ENCODE data around the gene EPX. TPM values are rescaled to one million over a fixed set of nuclear protein-coding genes. Genes with fewer than 3 reads are reported as not detected.

Gene EPX
- polyA plus RNA-seq, 1 experiment, result not detected

DNA sequence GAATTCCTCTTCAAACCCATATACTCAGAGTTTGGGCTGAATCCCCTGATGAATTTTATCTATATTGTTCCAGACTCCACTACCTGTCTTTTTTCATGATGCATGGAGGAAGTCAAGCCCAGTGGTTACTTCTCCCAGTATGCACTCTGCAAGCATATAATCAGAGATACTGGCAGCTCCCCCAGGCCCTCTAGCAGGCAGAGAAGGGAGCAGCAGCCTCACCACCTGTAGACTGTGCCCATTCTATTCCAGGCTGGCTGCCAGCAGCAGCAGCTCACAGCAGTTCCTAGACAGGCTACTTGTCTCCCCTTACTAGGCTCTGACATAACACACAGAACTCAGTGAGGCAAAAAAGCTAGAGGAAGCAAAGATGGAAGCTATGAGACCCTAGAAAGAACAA is 23.2 kb downstream of the EPX start:
- H3K4me3 ChIP-seq (ENCODE audit: low read depth, low read length), result no peak overlapping the region
- POLR2A ChIA-PET, result no interaction called here
- TF ChIP-seq, protein P1, sequence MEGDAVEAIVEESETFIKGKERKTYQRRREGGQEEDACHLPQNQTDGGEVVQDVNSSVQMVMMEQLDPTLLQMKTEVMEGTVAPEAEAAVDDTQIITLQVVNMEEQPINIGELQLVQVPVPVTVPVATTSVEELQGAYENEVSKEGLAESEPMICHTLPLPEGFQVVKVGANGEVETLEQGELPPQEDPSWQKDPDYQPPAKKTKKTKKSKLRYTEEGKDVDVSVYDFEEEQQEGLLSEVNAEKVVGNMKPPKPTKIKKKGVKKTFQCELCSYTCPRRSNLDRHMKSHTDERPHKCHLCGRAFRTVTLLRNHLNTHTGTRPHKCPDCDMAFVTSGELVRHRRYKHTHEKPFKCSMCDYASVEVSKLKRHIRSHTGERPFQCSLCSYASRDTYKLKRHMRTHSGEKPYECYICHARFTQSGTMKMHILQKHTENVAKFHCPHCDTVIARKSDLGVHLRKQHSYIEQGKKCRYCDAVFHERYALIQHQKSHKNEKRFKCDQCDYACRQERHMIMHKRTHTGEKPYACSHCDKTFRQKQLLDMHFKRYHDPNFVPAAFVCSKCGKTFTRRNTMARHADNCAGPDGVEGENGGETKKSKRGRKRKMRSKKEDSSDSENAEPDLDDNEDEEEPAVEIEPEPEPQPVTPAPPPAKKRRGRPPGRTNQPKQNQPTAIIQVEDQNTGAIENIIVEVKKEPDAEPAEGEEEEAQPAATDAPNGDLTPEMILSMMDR (IDR thresholded peaks at IDR 0.05; ENCODE audit: insufficient read depth, low read depth, low read length), result no peak

DNA sequence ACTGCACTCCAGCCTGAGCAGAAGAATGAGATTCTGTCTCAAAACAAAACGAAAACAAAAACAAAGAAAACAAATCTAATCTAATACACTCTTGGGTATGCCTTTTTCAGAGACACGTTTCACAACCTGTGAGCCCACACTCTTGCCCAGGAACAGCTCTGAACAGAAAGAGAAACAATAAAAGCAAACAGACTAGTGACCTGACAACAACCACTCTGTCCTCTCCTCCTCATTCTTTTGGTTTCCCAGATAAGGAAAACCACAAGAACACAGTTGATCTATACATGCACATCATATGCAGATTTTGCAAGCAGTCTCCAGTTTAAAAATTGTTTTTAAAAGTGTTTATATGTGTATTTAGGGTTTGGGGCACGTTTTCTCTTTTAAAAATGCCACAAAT is 25.2 kb downstream of the EPX start:
- TF ChIP-seq, protein P1 (IDR thresholded peaks at IDR 0.05; ENCODE audit: insufficient read depth, low read depth, low read length), result no peak
- Histone ChIP-seq H3K27me3 (ENCODE audit: control insufficient read depth, insufficient read depth, low read length) (no peaks in the 10 kb centered on the region), H3K36me3 (ENCODE audit: control insufficient read depth, insufficient read depth, low read length) (peaks cover 2% of the 10 kb centered on the region), H3K4me3 (ENCODE audit: low read depth, low read length) (no peak overlapping the region)
- CTCF ChIA-PET, result no interaction called here
- no peak for DNase-seq (ENCODE audit: low read depth)
- POLR2A ChIA-PET, result no interaction called here

More for the DNA sequence above, 23.2 kb downstream of the EPX start:
- CTCF ChIA-PET, result interaction anchor here (0.6 to 1.5 kb wide), 2 partner anchors 16 to 34 kb away, joined by 4 read pairs; no protein-coding TSS in a partner anchor
- H3K36me3 ChIP-seq (ENCODE audit: control insufficient read depth, insufficient read depth, low read length), result peaks cover 2% of the 10 kb centered on the region
- no peak for DNase-seq (ENCODE audit: low read depth)
- no peaks in the 10 kb centered on the region for H3K27me3 ChIP-seq (ENCODE audit: control insufficient read depth, insufficient read depth, low read length)

DNA sequence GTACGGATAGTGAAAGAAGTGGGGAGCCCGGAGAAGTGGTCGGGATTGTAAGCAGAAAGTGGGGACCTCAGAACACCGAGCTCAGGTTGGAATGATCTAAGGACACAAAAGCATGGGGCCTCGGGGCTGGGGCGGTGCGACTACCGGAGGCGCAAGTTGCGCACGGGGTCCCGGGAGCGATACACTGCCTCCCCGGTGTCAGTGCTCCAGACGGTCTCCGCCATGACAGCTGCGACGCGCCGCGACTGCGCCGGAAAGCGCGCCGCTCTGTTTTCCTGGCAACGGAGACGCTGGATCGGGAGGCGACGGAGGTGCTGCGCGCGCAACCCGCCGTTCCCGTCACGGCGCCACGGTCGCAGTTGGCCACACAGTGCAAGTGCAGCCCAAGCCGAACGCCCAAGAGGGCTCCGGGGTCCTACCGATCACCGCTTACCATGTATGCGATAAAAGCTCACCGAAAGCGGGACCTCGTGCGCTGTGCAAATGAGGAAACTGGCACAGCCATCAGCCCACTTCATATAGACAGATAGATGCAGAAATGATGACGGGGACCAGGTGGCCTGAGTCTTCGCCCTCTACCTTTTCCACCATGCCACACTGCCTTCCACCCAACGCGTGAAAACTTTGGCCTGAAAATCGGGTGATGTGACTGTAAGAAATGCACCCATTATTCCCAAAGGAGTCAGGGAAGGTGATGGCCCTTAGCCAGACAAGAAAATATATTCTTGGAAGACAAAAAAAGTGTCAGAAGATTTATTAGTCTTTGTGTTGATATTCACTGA is 26.7 kb downstream of the EPX start, which contains the start of gene MKS1:
MKS1 (minus strand) TSS at position 249 of the 782 bp plus-strand sequence; CDS start at position 224, 25 bp downstream.
- peak within 1 kb of the TSS; percentile 73 for H3K4me3 ChIP-seq (ENCODE audit: low read depth, low read length)
- TF ChIP-seq, protein P1 (IDR thresholded peaks at IDR 0.05; ENCODE audit: insufficient read depth, low read depth, low read length), result peak; percentile 69
- H3K27me3 ChIP-seq (ENCODE audit: control insufficient read depth, insufficient read depth, low read length), result no peaks in the 10 kb centered on the region
- peaks cover under 1% of the 10 kb centered on the region for H3K36me3 ChIP-seq (ENCODE audit: control insufficient read depth, insufficient read depth, low read length)
- no peak for DNase-seq (ENCODE audit: low read depth)
- CTCF ChIA-PET, result interaction anchor here (0.5 to 2.0 kb wide), 11 partner anchors 9 to 953 kb away, joined by 3 to 9 read pairs (median 3); no protein-coding TSS in a partner anchor
- POLR2A ChIA-PET, result no interaction called here

DNA sequence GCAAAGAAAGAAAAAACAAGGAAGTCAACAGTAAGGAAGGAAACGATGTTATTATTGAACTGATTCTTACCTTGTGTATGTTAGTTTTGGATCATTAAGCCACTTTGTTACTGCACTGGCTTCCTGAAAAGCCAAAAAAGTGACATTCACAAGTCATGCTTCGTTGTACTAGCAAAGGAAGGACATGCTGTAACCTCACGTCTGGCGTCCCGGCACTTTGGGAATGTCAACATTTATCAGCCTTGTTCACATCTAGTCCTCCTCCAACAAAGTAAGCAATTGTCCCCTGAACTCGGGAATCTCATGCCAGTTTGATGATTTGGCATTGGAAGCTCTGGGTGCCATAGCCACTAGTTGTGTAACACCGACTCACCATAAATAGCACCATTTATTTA is 27.3 kb downstream of the EPX start:
- Histone ChIP-seq H3K27me3 (ENCODE audit: control insufficient read depth, insufficient read depth, low read length) (no peaks in the 10 kb centered on the region), H3K4me3 (ENCODE audit: low read depth, low read length) (peak overlapping the region; percentile 73; the same call in 1 of the 2 replicates), H3K36me3 (ENCODE audit: control insufficient read depth, insufficient read depth, low read length) (no peaks in the 10 kb centered on the region; the same call in 1 of the 2 replicates)
- ChIA-PET CTCF (interaction anchor here (0.5 to 2.0 kb wide), 7 partner anchors 9 to 953 kb away, joined by 3 to 9 read pairs (median 3); no protein-coding TSS in a partner anchor), POLR2A (no interaction called here)
- TF ChIP-seq, protein P1 (IDR thresholded peaks at IDR 0.05; ENCODE audit: insufficient read depth, low read depth, low read length), result no peak
- DNase-seq (ENCODE audit: low read depth), result no peak

DNA sequence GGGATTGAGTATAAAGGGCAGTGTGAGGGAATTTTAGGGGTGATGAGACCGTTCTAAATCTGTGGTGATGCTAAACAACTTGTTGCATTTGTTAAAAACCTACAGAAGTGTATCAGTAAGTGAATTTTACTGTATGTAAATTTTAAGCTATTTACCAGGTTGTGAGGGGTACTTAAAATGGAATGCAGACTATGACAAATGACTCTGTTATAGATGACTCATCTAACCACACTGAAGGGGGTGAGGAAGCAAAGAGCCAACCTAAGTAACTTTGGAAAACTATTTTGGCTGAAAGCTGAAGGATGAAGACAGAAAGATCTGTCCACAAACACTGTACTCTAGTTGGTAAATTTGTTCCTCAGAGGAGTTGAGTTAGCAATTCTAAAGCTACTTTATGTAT is 31.8 kb downstream of the EPX start:
- Histone ChIP-seq H3K4me3 (ENCODE audit: low read depth, low read length) (no peak overlapping the region), H3K27me3 (ENCODE audit: control insufficient read depth, insufficient read depth, low read length) (no peaks in the 10 kb centered on the region), H3K36me3 (ENCODE audit: control insufficient read depth, insufficient read depth, low read length) (no peaks in the 10 kb centered on the region)
- CTCF ChIA-PET, result interaction anchor here (1.2 kb wide), 1 partner anchor 25 kb away, joined by 4 read pairs; no protein-coding TSS in a partner anchor
- POLR2A ChIA-PET, result no interaction called here
- TF ChIP-seq, protein P1 (IDR thresholded peaks at IDR 0.05; ENCODE audit: insufficient read depth, low read depth, low read length), result no peak
- DNase-seq (ENCODE audit: low read depth), result no peak
